ENCODE measurements around the gene FAM169A. TPM values are rescaled to one million over a fixed set of nuclear protein-coding genes. Genes with fewer than 3 reads are reported as not detected.
"Not testable (repeated sequence)": the region's sequence is repeated elsewhere in the genome, so short reads cannot be mapped to it uniquely, and the experiment has no call there.

The FAM169A gene
- total RNA-seq, 2 experiments from 2014 or later = 13.3 to 14.7 TPM

GRCh38 chr5:74888117-74888516, 21.9 kb upstream of the FAM169A start:
- H3K4me3 Mint-ChIP-seq = no peak overlapping the region
- H3K36me3 ChIP-seq (ENCODE audit: insufficient read depth, low read length) = no peaks in the 10 kb centered on the region
- TF ChIP-seq CTCF (IDR thresholded peaks at IDR 0.05) = no peak
- no peaks in the 10 kb centered on the region for H3K27me3 ChIP-seq (ENCODE audit: control insufficient read depth in 1 of 2, insufficient read depth in 2 of 2, low read length in 2 of 2)
- POLR2A ChIA-PET = no interaction called here
- H3K9me3 Mint-ChIP-seq = no peaks in the 10 kb centered on the region
- H3K4me1 Mint-ChIP-seq (ENCODE audit: low read depth) = no peaks in the 10 kb centered on the region
- H3K9me3 ChIP-seq (ENCODE audit: control insufficient read depth in 1 of 2, insufficient read depth in 1 of 2, low read length in 2 of 2) = no peaks in the 10 kb centered on the region
- H3K27ac Mint-ChIP-seq = no peak overlapping the region
- no peaks in the 10 kb centered on the region for H3K27me3 Mint-ChIP-seq
- CTCF ChIA-PET = no interaction called here
- ATAC-seq (ENCODE audit: poor library complexity) (no peak), DNase-seq (no peak)
- H3K4me3 ChIP-seq (ENCODE audit: low read length) = no peak overlapping the region
- H3K4me1 ChIP-seq (ENCODE audit: insufficient read depth, low read length) = no peaks in the 10 kb centered on the region
- H3K36me3 Mint-ChIP-seq (ENCODE audit: low read depth) = no peaks in the 10 kb centered on the region
- intact Hi-C loops (cut with DNase I, micrococcal nuclease) = no loop called here
- H3K27ac ChIP-seq (ENCODE audit: low read depth in 1 of 2, low read length in 2 of 2) = no peak overlapping the region

- DNase-seq (no peak), ATAC-seq (ENCODE audit: poor library complexity) (no peak)
- ChIA-PET CTCF (no interaction called here), POLR2A (no interaction called here)
- Histone ChIP-seq H3K4me3 (ENCODE audit: low read length) (no peak overlapping the region), H3K27ac (ENCODE audit: low read depth in 1 of 2, low read length in 2 of 2) (no peak overlapping the region), H3K27me3 (ENCODE audit: control insufficient read depth in 1 of 2, insufficient read depth in 2 of 2, low read length in 2 of 2) (no peaks in the 10 kb centered on the region), H3K36me3 (ENCODE audit: insufficient read depth, low read length) (no peaks in the 10 kb centered on the region), H3K9me3 (ENCODE audit: control insufficient read depth in 1 of 2, insufficient read depth in 1 of 2, low read length in 2 of 2) (no peaks in the 10 kb centered on the region), H3K4me1 (ENCODE audit: insufficient read depth, low read length) (no peaks in the 10 kb centered on the region)
- Mint-ChIP-seq H3K9me3 (no peaks in the 10 kb centered on the region), H3K4me3 (no peak overlapping the region), H3K27ac (no peak overlapping the region), H3K27me3 (no peaks in the 10 kb centered on the region), H3K36me3 (ENCODE audit: low read depth) (no peaks in the 10 kb centered on the region), H3K4me1 (ENCODE audit: low read depth) (no peaks in the 10 kb centered on the region)
- intact Hi-C loops (cut with DNase I, micrococcal nuclease) = no loop called here
- no peak for TF ChIP-seq CTCF (IDR thresholded peaks at IDR 0.05)
Measured at GRCh38 chr5:74885170-74885569, 19.0 kb upstream of the FAM169A start.

- H3K36me3 Mint-ChIP-seq (ENCODE audit: low read depth); H3K27me3 Mint-ChIP-seq; H3K4me3 Mint-ChIP-seq; H3K27ac Mint-ChIP-seq; CTCF ChIA-PET; H3K4me1 Mint-ChIP-seq (ENCODE audit: low read depth); H3K4me1 ChIP-seq (ENCODE audit: insufficient read depth, low read length); H3K27ac ChIP-seq (ENCODE audit: low read depth in 1 of 2, low read length in 2 of 2); DNase-seq; H3K36me3 ChIP-seq (ENCODE audit: insufficient read depth, low read length); H3K9me3 ChIP-seq (ENCODE audit: control insufficient read depth in 1 of 2, insufficient read depth in 1 of 2, low read length in 2 of 2); ATAC-seq (ENCODE audit: poor library complexity); intact Hi-C loops (cut with DNase I, micrococcal nuclease); H3K27me3 ChIP-seq (ENCODE audit: control insufficient read depth in 1 of 2, insufficient read depth in 2 of 2, low read length in 2 of 2); H3K9me3 Mint-ChIP-seq; POLR2A ChIA-PET; H3K4me3 ChIP-seq (ENCODE audit: low read length): not testable (repeated sequence)
Measured at GRCh38 chr5:74882379-74883134, 16.4 kb upstream of the FAM169A start.
